IPS DF 19.7 (cell line): ENCODE results near the gene CLIP4.
"Not testable (repeated sequence)": the region's sequence is repeated elsewhere in the genome, so short reads cannot be mapped to it uniquely, and the experiment has no call there.

Source experiments
- DNase-seq: peaks from one replicate; pipeline ENCODE4 v3.0.0-alpha.2; 2013; ENCODE audit warnings: low read depth, low spot score

CLIP4 gene

DNA sequence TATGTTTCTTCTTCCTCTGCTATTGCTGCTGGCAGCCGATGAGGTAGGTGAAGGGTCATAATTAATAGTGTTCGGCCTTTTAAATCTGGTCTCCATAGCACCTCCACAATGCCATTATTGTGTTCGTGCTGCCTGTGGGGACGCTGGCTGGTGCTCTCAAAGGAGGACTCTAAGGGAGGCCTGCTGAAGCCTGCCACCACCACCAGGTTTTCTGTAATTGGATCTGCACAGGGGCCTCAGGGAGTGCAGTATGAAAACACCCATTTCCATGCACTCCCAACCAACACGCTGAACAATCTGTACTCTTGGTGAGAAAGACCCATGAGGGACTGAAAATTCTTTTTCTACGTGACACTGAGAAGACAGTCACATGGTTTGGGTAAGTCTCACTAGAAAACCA lies 17.6 kb upstream of the CLIP4 start:
- no peak for DNase-seq

DNA sequence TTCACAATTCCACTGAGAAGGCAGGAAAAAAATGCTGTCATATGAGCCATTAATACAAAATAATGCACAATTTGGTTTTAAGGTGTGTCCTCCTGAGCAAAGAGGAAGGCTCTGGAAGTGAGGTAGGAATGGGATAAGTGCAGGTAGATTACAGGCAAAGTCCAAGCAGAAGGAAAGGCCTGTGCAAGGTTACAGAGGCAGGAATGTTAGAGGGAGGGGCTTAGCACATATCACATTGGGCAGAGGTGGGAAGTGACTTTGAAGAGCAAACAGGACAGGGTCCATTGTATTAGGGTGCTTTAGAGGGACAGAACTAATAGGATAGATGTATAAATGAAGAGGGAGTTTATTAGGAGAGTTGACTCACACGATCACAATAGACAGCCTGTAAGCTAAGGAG lies 14.7 kb upstream of the CLIP4 start:
- no peak for DNase-seq

DNA sequence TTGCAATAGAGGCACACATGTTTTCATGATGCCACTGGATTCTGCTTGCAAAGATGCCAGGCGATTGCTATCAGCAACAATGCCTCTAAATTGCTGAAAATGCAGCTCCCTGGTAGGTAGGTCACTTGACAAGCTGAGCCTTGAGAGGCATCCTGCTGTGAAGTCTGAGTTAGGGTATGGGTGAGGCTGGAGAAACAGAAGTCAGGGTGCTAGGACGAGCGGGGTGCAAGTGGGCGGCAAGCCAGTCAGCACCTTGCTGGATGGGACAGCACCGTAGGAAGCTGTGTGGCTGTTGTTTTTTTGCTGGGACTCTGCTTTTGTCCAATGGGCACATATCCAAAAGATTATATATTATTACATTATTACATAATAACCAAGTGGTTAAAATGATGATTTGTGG lies 10.5 kb upstream of the CLIP4 start:
- no peak for DNase-seq

DNA sequence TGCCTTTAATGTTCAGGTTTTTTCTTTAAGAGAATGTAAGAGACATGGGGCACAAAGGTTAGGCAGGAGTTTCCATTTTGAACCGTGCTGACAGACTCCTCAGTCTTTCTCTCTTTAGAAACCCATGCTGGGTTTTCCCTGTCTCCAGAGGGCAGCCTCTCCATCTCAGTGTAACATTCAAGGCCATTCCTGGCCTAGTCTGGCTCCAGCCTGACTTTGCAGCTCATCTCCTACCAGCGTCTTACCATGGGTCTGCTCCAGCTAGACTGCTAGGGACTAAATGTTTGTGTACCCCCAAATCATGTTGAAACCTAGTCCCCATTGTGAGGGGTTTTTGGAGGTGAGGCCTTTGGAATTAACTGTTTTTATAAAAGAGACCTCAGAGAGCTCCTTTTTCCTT lies 9.8 kb upstream of the CLIP4 start:
- no peak for DNase-seq

DNA sequence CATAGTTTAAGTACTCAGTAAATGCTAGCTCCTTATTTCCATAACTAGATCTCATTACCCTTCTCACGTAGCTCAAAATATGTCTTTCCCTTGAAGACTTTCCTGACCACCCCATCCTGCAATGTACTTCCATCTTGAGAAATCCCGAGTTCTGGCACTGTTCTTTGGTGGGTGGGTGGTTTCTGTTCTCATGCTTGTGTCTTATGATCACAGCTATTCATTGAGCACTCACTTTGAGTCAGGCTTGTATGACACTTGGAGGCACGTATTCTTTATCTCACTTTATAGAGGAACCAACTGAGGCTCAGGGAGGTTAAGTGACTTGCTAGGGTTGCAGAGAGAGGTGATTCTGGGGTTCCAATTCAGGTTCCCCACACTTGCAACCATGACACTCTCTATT lies 9.0 kb upstream of the CLIP4 start:
- DNase-seq, result no peak

DNA sequence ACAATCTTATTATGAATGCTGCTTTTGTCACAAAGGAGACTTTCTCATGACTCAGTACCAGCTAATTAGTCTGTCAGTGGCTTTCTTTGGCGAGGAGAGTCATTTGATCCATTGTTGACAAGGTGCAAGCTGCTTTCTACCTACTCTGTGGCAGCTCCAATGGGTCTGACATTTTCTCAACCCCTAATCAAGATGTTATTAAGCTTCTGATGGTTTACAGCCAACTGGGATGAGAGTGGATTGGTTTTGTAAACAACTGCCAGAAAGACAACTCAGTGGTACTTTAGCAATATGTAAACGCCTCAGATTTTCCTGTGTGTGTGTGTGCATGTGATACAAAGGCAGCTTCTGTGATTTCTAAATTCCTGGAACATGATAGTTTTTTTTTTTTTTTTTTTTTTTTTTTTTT lies 8.2 kb upstream of the CLIP4 start:
- no peak for DNase-seq

DNA sequence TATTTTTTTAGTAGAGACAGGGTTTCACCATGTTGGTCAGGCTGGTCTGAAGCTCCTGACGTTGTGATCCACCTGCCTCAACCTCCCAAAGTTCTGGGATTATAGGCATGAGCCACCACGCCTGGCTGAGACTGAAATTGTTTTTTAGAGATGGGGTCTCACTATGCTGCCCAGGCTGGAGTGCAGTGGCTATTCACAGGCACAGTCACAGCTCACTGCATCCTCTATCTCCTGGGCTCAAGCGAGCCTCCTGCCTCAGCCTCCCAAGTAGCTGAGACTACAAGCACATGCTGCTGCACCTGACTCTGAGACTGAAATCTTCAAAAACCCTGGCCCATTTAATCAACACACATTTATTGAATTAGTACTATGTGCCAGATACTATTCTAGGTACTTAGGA lies 7.7 kb upstream of the CLIP4 start:
- not testable (repeated sequence) for DNase-seq

DNA sequence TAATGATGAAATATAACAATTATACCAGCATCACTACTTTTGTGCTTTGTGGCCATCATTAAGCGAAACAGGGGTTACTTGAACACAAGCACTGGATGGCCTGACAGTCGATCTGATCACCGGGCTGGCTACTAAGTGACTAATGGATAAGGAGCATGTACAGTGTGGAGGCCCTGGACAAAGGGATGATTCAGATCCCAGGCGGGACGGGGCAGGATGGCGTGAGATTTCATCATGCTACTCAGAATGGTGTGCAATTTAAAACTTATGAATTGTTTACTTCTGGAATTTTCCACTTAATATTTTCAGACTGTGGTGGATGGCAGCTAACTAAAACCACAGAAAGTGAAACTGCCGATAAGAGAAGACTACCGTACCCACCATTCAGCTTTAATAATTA lies 7.0 kb upstream of the CLIP4 start:
- DNase-seq, result no peak

DNA sequence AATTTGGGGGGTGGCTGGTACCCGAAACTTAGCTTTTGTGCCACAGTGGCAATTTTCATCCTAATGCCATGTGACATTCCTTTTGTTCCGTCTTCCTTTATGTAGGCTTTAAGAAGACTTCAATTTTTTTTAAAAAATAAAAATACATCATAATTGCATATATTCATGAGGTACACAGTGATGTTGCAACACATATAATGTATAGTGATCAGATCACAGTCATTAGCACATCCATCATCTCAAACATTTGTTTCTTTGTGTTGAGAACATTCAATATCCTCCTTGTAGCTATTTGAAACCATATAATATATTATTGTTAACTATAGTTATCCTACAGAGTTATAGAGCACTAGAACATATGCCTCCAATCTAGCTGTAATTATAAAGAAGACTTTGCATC lies 6.0 kb upstream of the CLIP4 start:
- DNase-seq, result no peak

DNA sequence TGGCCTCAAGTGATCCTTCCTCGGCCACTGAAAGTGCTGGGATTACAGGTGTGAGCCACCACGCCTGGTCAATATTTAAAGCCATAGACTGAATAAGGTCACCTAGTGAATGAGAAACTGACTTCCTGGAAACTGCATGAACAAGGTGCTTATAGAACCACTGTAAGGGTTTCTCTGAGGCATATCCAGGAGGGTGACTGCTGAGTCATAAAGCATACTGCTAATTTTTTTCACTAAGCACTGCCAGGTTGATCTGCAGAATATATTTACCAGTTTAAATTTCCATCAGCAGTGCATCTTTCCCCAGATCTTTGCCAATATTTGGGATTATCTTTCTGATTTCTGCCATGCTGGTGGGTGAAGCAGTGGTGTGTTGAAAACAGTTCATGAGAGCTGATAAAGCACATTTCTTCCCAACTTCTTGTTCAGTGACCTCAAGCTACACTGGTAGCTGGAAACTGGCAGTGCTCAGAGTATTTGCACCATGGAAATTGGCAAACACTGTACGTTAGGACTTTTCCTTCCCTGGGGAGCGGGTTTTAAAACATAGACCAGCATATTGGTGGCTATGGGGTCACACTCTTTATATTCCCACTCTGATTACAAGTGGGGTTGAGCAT lies 4.2 kb upstream of the CLIP4 start:
- no peak for DNase-seq

DNA sequence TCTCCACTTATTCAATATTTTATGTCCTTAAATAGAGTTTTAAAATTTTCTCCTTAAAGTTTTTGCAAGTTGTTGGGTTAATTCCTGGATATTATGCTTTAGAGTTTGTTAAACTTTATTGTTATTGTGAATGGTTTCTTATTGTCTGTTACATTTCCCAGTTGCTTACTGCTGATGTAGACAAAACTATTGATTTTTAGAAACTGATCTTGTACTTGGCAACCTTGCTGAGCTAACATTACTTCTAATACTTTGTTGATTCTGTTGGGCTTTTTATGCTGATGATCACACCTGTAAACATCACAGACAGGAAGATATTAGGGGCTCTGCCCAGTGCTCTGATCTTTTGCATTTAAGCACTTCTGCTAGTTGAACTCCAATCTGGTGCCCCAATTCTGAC lies 2.8 kb upstream of the CLIP4 start:
- no peak for DNase-seq

DNA sequence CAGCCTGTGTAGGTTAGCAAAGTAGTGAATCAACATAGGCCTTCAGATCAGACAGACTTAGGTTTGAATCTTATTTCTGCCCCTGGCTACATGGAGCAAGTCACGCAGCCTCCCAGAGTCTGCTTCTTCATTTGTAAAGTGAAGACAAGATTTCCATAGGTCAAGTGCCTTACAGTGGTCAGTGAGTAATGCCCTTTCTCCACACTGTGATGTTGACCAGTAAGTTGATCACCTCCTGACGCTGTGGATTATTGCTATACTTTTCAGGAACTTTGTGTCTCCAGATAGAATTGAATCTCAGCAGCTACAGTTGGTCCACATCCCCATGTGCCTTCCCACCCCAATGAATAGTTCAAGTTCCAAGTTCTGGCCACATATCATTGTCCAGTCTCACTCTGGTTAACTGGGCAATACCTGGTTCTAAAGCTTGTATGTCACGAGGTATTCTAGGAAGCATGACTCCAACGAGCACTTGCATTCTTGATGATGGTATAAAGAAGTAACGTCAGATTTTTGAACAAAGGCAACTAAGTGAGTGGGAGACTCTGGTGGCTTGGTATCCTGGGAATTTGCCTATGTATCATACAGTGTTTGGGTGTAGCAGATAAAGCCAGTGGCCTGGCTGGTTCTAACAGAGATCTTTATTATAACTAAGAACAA lies 2.1 kb upstream of the CLIP4 start:
- DNase-seq, result no peak

DNA sequence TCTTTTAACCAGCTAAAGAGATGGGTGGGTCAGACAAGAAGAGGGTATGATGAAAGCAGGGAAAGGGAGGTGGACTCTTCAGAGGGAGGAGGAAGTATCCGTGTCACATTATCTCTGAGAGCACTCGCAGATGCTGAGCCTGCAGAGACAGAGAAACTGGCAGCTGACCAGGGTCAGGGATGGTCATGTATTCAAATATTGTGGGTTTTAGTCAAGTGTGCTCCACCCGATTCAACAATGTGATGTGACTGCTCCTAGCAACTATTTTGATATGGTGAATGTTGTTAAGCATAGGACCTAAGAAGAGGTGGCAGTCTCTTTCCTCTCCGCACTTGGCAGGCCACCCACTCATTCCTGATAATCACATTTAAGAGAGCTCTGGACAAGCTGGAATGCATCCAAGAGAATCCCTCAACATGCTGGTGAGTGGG lies 1.3 kb upstream of the CLIP4 start:
- no peak for DNase-seq

DNA sequence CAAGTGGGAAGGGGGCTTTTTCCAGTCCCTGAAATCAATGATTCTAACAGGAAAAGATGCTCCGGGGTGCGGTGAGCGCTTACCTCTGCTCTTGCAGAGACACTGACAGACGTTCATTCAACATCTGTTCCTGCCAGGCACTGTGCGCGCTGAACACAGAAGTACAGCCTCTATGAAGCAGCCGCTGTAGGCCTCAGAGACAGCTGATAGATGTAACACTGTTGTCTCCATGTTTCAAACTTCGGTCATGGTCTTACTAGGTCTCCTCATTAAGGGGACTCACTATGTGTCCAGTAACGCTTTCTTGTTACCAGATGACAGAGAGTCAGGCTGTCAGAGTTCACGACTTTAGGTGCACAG lies 649 bp upstream of the CLIP4 start:
- no peak for DNase-seq

DNA sequence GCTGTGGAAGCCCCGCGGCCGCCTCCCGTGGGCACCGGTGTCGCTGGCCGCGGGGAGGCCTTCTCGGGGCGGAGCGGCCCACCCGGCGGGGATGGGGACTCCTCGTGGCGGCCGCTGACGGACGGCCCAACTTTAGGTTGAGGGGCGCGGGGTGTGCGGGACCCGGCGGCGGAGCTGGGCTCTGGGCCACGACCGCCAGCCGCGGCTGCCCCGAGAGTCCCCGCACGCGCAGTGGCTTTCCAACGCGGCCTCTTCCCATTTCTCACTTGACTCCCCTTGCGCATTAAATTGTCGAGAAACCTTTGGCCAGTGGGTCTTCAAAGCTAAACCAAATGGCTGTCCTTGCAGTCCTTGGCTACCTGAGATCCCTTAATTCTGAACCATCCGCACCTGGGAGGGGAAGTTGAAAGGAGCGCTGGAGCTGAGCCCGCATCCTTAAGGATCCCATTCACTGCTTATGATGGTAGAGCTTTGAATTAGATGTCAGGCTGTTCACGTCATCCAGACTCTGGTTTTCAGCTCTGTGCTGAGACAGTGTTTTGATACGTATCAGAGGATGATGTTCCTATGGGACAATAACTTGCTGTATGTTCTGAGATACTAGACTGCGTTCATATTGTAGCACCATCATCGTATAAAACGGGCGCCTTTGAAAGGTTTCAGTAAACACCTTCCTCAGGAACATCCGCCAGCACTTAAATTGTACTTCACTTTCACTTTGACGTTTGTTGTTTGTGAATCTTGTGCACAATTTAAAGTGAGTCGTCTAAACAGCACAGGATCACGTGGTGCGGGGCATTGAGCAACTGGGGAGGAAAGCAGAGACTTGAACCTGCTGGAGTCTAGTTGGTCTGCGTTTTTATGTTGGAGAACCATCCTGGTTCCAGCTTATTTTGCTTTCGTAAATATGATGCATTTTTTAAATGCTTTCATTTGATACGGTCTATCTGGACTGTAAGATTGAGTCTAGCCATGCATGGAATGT lies 874 bp downstream of the CLIP4 start:
- no peak for DNase-seq

DNA sequence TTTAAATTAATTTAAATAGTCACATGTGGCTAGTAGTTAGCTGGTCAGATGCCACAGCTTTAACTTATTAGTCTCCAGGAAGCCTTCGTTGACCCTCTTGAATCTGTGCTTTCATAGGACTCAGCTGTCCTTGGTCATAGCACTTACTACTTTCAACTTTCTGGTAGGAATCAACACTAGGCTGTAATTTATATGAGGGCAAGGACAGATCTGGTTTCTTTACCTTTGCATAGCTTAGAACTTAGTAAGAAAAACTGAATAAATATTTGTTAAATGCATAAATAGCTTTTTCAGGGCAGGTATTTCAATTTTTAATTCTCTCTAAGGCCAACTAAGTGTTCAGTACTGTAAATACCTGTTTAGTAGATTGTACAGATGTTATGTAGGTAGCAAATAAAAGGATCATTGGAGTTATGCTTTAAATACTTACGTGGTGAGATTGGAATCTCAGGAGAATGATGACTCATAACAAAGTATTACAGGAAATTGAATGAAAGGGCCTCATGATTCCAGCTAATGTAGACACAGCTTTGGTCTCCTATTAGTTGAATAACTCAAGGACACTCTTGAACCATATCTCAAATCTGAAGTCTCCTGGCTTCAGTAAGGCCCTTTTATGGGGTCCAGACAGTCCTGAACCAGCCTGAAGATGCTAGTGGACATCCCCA lies 2.6 kb downstream of the CLIP4 start:
- DNase-seq, result no peak

DNA sequence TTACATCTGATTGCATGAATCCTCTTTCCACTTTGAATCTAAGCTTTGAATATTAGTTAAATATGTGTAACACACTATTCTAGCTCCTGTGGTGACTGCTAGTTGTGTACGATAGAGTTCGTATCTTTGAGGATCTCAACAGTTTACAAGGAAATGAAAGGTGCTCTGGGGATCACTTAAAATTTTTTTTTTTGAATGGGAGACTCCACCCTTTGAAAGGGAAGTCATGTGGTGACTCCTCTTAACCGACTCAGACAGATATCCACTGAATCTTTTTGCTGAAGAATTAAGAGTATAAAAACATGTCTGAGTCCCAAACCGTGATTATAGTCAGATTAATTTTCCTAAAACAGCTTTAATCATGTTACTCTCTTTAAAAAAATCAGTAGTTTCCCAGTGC lies 4.0 kb downstream of the CLIP4 start:
- DNase-seq, result no peak

DNA sequence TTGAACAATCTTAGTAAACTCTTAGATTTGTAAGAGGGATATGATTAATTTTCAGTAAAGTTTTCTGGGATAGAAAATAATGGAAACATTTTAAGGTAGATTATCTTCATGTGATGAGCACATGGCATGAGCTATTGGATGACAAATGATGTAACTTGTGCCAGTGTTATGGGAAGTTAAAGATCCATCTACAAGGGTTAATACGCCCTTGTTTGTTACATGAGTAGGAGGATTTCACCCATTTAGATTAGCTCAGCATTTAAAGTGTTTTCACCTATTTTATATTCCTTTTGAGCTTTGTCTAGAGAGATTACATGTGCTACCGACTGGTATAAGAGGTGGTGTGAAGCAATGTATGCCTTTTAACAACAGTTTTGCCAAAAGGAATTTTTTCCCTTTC lies 5.6 kb downstream of the CLIP4 start:
- no peak for DNase-seq

DNA sequence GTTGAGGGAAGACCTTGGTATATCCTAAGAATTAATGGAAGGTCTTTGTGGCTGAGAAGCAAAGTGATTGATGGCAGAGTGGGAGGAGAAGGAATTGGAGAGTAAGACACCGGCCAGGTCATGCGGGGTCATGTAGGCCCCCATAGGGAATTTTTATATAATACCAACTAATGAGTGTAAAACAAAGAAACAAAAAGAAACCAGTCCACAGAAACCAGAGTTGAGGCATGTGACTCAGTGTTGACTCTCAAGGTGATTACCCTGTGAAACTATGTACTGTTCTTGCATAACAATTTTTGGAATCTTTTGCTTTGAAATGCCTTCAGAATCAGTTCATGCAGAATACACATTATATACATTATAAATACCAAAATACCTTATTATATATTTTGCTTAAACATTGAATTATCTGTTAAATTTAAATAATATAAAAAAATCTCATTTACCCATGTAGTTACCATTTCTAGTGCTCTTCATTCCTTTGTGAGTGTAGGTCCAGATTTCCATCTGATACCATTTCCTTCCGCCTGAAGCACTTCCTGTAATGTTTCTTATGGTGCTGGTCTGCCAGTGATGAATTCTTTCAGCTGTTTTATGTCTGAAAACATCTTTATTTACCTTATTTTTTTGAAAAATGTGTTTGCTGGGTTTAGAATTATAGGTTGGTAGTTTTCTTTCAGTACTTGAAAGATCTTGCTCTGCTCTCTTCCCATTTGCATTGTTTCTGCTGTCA lies 8.6 kb downstream of the CLIP4 start:
- no peak for DNase-seq

DNA sequence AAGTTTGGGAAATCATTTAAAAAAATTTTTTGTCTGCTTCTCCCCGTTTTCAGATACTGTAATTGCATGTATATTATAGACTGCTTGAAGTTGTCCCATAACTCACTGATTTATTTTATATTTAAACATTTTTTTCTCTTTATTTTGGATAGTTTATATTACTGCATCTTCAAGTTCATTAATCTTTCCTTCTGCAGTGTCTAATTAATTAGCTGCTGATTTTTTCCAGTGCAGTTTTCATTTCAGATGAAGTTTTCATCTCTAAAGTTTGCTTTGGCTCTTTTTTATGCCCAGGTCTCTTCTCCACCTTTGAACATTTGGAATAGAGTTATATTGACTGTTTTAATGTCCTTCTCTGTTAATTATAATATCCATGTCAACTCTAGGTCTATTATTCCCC lies 9.3 kb downstream of the CLIP4 start:
- no peak for DNase-seq

DNA sequence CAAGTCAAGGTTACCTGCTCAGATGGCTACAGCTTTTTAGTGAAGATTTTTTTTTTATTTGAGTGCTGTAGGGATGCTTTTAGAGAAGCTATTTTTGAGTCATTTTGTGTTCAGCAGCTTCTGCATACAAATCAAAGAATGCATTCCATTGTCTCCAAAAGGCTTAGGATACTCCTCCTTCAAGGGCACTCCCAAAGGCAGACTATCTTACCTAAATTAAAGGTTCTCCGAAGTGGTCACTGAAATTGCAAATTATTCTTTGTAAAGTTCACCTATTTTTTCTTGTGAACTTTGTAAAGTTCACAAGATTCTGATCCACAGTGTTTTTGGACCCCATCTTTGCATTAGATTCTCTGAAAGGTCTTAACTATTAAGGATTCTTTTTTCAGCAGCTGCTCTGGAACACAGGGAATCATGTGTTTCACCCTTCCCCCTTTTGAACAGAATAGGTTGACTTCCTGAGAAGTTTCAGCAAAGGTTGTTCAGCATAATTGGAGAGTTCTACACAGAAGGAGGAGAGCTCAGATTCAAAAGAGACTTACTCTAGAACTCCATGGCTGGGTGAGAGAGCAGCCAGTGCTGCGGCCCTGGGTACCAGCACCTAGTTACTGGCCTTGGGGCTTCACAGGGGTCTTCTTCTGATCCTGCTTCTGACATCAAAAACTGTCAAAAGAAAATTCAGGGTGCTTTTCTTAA lies 14.5 kb downstream of the CLIP4 start:
- DNase-seq, result no peak
